HG03378 (cell line): Measurements from ENCODE around the gene ARHGAP32.

Source experiments
- ATAC-seq: cut with Tn5 transposase; IDR thresholded peaks from one replicate; pipeline ENCODE4 v1.9.1; 2021; ENCODE audit warnings: mild to moderate bottlenecking, moderate library complexity; ENCODE audit not compliant: unreplicated experiment

ARHGAP32 gene

GRCh38 chr11:129192150-129192549, at the start of gene ARHGAP32:
ARHGAP32 (minus strand) TSS chr11:129192325; CDS start chr11:129192198, 127 bp downstream.
- no peak for ATAC-seq

DNA sequence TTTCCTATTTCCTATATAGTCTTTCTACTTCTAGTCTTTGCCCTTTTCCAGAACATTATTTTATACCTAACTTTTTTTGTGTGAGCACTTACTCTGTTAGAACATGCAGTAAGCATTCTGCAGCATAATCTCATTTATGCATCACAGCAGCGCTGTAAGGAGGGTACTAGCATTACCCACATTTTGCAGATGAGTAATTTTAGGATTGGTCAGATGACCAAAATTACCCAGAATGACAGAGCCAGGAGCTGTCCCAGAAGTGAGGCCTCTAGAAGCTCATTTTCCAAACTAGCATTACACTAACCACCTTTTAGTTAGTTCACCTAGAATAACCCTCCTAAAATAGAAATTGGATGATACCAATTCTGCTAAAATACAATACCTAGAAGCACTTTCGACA, 47.1 kb upstream of the ARHGAP32 start:
- ATAC-seq: no peak

DNA sequence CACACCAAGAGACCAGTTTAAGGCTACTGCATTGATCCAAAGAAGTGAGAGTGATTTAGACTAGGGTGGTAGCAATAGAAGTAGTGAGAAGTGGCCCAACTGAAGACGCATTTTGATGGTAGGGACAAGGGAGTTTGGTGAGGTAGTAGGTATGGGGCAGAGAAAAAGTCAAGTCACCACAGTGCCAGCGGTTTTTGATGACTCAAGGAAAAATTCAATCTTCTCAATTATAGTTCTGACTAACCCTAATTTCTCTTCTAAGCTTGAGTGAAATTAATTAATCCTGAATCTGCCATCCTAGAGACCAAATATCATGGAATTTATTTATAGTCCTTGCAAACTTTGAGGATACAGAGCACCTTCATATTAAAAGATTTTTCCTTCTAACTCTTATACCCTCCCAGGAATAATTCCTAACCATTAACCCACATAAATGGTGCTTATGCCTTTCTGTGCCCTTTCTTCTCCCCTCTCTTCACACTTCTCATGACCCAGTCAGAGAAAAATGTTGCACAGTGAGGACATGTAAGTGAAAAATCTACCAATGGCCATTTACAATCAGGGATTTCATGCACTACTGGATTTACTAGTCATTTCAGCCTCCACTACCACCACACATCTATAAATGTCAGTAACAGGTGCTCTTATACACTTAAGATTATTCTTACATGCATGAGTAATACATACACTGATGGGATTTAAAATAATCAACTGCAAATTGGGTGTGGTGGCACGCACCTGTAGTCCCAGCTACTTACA, 45.9 kb upstream of the ARHGAP32 start:
- no peak for ATAC-seq

GRCh38 chr11:129237456-129237855, 45.3 kb upstream of the ARHGAP32 start:
- ATAC-seq: no peak

DNA sequence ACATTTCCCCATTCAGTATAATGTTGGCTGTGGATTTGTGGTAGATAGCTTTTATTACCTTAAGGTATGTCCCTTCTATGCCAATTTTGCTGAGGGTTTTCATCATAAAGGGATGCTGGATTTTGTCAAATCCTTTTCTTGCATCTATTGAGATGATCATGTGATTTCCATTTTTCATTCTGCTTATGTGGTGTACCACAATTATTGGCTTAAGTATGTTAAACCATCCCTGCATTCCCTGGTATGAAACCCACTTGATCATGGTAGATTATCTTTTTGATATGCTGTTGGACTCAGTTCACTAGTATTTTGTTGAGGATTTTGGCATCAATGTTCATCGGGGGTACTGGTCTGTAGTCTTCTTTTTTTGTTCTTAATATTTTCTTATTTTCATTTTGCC, 44.7 kb upstream of the ARHGAP32 start:
- no peak for ATAC-seq

DNA sequence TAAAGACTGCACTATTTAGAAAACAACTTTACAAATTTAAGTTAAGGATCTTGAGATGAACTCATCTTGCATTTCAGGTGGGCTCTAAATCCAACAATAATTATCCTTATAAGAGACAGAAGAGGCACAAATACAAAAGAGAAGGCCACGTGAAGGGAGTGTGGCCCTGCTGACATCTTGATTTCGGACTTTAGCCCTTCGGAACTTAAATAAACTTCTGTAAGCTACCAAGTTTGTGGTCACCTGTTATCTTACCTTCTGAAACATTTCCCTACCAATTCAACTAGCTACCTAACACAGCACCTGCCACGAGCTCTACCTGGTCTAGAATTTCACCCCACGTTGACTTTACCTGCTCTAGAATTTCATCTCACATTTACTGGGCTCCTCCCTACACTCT, 42.9 kb upstream of the ARHGAP32 start:
- ATAC-seq: no peak

- no peak for ATAC-seq
Observed at GRCh38 chr11:129230006-129230405, 37.9 kb upstream of the ARHGAP32 start.

DNA sequence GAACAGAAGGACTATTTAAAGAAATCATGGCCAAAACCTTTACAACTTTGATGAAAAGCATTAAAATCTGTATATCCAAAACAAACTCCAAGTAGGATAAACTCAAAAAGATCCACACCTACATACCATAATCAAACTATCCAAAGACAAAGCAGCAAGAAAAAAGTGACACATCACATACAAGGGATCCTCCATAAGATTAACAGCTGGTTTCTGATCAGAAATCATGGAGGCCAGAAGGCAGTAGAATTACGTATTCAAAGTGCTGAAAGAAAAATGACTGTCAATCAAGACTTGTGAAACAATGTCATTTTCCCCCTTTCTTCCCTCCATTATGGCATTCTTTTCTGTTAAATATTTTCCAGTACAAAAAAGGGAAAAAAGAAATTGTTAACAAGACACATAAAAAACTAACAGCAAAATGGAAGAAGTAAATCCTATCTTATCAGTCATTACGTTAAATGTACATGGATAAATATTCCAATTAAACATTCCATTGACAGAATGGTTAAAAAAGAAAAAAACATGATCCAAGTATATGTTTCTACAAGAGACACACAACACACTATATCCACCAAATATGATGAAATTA, 34.2 kb upstream of the ARHGAP32 start:
- no peak for ATAC-seq

- ATAC-seq: no peak
Observed at GRCh38 chr11:129225190-129225589, 33.1 kb upstream of the ARHGAP32 start.

DNA sequence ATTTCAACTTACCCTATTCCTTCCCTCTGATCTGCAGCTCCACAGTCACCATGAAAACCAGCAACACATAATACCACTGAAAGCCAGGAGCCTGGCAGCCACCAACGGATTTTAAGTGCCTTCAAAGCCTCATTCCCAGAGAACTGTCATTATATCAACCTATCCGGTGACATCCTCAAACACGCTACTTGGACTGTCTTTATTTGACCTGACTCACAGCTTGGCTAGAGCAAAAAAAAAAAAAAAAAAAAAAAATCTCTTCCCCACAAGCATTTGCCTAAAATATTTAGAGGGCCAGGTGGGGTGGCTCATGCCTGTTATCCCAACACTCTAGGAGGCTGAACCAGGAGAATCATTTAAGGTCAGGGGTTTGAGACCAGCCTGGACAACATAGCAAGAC, 32.4 kb upstream of the ARHGAP32 start:
- ATAC-seq: no peak

DNA sequence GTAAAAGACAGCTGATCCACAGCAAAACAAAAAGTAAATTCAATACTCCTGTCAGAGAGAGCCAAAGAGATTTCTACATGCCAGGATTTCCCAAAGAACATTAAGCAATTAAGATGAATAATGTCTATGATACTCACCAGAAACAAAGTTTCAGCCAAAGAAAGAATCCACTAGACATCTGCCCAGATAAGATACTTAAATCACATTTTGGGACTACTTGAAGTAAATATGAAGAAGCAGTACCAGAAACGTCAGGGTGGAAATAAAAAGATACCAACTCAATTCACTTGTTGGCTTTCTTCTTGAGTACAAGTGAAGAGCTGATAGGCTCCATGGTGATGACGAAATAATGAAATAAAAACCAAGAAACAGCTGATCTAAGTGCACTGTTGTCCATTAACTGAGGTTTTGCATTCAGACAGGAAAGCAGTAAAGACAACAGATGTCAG, 31.6 kb upstream of the ARHGAP32 start:
- no peak for ATAC-seq

- ATAC-seq: no peak
Observed at GRCh38 chr11:129223260-129223659, 31.1 kb upstream of the ARHGAP32 start.

DNA sequence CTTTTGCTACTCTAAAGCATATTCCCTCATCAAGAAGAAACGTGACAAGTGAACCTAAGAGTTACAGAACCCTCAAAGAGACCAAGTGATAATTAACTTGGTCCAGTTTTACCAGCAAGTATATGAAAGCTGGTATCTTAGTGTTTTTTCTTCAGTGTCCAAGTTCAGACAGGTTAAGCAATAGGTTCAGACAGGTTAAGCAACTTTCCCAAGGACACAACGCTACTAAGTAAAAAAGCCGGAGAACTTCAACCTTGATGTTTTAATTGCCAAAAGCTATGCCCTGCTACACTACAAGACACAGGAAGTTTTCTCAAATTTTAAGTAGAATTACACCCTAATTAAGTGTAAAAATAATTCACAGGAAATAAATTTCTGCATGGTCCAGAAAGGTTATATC, 30.0 kb upstream of the ARHGAP32 start:
- ATAC-seq: no peak

GRCh38 chr11:129215506-129216245, 23.6 kb upstream of the ARHGAP32 start:
- ATAC-seq: no peak

- ATAC-seq: no peak
Observed at GRCh38 chr11:129214710-129215295, 22.7 kb upstream of the ARHGAP32 start.

DNA sequence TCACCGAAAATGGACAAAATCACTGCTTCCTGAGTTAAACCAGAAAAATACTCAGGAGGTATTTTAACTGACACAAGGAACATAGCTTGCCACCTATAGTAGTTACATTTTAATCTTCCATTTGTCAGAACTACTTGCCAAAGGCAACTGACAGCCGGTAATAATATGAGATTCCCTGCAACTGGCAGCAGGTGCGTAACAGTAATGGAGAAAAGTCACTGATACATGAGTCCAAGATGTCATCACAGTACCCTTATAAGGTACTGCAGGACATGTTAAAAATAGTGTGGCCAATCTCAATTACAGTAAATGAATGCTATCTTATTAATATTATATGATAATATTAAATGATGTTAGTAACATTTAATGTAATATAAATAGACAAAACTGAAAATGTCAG, 21.1 kb upstream of the ARHGAP32 start:
- no peak for ATAC-seq

GRCh38 chr11:129211397-129211796, 19.3 kb upstream of the ARHGAP32 start:
- ATAC-seq: no peak

GRCh38 chr11:129210831-129211181, 18.7 kb upstream of the ARHGAP32 start:
- ATAC-seq: no peak

DNA sequence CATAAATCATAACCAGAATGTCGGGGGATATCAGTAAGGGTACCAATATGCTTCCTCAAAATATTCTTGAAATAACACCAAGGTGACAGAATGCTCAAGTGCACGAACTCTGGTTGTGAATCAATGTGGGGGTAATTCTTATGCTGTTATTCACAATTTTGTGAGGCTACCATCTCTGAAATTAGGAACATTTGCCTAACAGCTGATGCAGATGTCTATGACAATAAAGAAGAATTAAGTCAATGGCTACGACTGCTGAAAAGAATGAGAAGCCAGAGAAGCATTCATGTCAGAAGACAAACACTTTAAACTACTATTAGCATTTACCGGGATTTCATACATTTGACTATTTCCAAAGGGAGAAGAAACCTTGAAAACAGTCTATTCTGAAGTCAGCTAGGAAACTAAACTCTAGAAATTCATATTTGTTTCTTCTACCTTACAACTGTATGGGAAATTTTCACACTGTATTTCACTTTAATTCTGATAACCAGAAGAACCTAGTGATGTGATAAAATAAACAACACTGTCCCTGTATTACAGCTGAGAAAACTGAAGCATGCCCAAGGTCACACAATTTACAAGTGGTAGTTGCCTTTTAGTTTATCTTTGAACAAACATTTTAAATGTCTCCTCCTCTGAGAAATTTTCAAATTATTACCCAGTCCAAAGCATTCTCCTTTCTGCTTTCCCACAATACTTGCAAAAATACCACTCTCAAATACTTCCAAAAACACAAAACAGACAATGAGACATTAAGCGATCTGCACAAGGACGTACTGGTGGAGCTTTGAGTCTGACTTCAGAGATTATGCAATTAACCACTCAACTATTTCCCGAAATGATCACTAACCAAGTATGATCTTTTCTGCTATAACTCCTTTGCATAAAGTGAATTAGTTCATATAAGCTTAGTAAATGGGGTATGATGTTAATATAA, 18.0 kb upstream of the ARHGAP32 start:
- ATAC-seq: no peak

DNA sequence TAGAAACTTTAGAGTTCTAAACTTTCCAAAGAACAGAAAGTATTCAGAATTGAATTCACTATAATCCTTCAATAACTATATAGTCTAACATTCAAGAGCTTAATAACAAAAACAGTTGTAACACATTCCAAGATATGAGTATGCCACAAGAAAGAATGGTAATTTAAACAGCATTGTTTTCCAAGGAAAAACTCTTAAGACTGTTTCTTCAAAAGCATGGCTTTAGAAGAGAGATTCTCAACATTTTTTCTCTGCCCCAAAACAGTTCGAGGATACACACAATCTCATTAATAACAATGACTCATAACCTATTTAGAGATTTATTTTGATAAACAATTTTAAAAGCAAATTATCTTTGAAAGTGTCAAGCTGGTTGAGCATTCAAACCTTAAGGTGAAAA, 16.7 kb upstream of the ARHGAP32 start:
- no peak for ATAC-seq
